ENCODE data around the gene CFAP221.
"Not testable (repeated sequence)": the region's sequence is repeated elsewhere in the genome, so short reads cannot be mapped to it uniquely, and the experiment has no call there.

DNA sequence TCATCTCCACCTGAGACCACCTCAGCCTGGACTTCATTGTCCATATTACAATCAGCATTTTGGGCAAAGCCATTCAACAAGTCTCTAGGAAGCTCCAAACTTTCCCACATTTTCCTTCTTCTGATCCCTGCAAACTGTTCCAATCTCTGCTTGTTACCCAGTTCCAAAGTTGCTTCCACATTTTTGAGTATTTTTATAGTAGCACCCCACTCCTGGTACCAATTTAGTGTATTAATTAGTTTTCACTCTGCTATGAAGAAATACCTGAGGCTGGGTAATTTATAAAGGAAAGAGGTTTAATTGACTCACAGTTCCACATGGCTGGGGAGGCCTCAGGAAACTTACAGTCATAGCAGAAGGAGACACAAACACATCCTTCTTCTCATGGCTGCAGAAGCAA is 69.9 kb downstream of the CFAP221 start:
- TF ChIP-seq POLR2A, CTCF (IDR thresholded peaks at IDR 0.05): not testable (repeated sequence)

Measured in uterus (tissue), 2 donors.